SK-N-MC (cell line): ENCODE data around the gene GDPD3.

Experiments used
- EZH2 ChIP-seq: fragments of 200-600 bp; sonication (generic); IDR thresholded peaks from one replicate; pipeline ENCODE4 v1.6.1; 2017; ENCODE audit warnings: antibody characterized with exemption
- FOXP2 ChIP-seq: optimal IDR thresholded peaks from 2 replicates; pipeline ENCODE3; 2011; ENCODE audit warnings: mild to moderate bottlenecking, moderate library complexity; ENCODE audit not compliant: insufficient read depth; ENCODE audit errors: extremely low read length, control extremely low read depth
- POLR2AphosphoS5 ChIP-seq: IDR thresholded peaks from 2 replicates; pipeline ENCODE4 v1.6.1; 2012; ENCODE audit warnings: mild to moderate bottlenecking, low read depth, low read length, borderline replicate concordance

GRCh38 chr16:30143347-30143702, 30.0 kb upstream of the GDPD3 start:
- TF ChIP-seq POLR2AphosphoS5, result no peak
- no peak for TF ChIP-seq EZH2
- TF ChIP-seq FOXP2, result no peak
